H9 (cell line): Measurements from ENCODE around the gene MRPS27. TPM values are rescaled to one million over a fixed set of nuclear protein-coding genes. Genes with fewer than 3 reads are reported as not detected.

Experiments used
- DNase-seq: peaks from one replicate; pipeline ENCODE4 v3.0.0-alpha.2; 2017
- H2AFZ ChIP-seq: one replicate; pipeline ENCODE4 v1.6.1; 2013; ENCODE audit warnings: mild to moderate bottlenecking, low read length, control low read depth, moderate library complexity
- H2AK5ac ChIP-seq: 2 replicates; pipeline ENCODE4 v1.6.1; 2013; ENCODE audit warnings: low read length, control low read depth, mixed read lengths; ENCODE audit not compliant: insufficient read length
- H2BK120ac ChIP-seq: one replicate; pipeline ENCODE4 v1.6.1; 2013; ENCODE audit warnings: low read depth, mild to moderate bottlenecking, low read length, control low read depth, inconsistent platforms; ENCODE audit not compliant: poor library complexity, severe bottlenecking
- H2BK12ac ChIP-seq: 2 replicates; pipeline ENCODE4 v1.6.1; 2013; ENCODE audit warnings: low read length, control low read depth, mixed read lengths, low read depth; ENCODE audit not compliant: insufficient read length
- H2BK15ac ChIP-seq: 2 replicates; pipeline ENCODE4 v1.6.1; 2013; ENCODE audit warnings: low read depth, low read length, control low read depth
- H2BK20ac ChIP-seq: one replicate; pipeline ENCODE4 v1.6.1; 2013; ENCODE audit warnings: low read depth, mild to moderate bottlenecking, low read length, control low read depth, inconsistent platforms; ENCODE audit not compliant: poor library complexity, severe bottlenecking
- H2BK5ac ChIP-seq: 2 replicates; pipeline ENCODE4 v1.6.1; 2013; ENCODE audit warnings: low read length, control low read depth, mixed read lengths; ENCODE audit not compliant: insufficient read length
- H3K14ac ChIP-seq: 2 replicates; pipeline ENCODE4 v1.6.1; 2013; ENCODE audit warnings: low read length, control low read depth; ENCODE audit not compliant: insufficient read depth
- H3K18ac ChIP-seq: 2 replicates; pipeline ENCODE4 v1.6.1; 2013; ENCODE audit warnings: low read depth, mild to moderate bottlenecking, mixed read lengths, low read length, control low read depth; ENCODE audit not compliant: insufficient read length
- H3K23ac ChIP-seq: 2 replicates; pipeline ENCODE4 v1.6.1; 2013; ENCODE audit warnings: low read length, control low read depth, mixed read lengths, low read depth; ENCODE audit not compliant: insufficient read length
- H3K23me2 ChIP-seq: 2 replicates; pipeline ENCODE4 v1.6.1; 2013; ENCODE audit warnings: low read depth, mild to moderate bottlenecking, mixed read lengths, low read length, control low read depth; ENCODE audit not compliant: insufficient read length, poor library complexity, severe bottlenecking
- H3K27ac ChIP-seq: 2 replicates; pipeline ENCODE4 v1.5.1; 2013; ENCODE audit warnings: low read length, control low read depth, mixed read lengths, low read depth; ENCODE audit not compliant: insufficient read length
- H3K27me3 ChIP-seq: 2 replicates; pipeline ENCODE4 v1.6.1; 2013; ENCODE audit warnings: low read length, control low read depth, inconsistent platforms; ENCODE audit not compliant: insufficient read depth
- H3K4ac ChIP-seq: 2 replicates; pipeline ENCODE4 v1.6.1; 2013; ENCODE audit warnings: low read depth, mild to moderate bottlenecking, control low read depth, inconsistent platforms, low read length, moderate library complexity
- H3K4me1 ChIP-seq: 2 replicates; pipeline ENCODE4 v1.6.1; 2013; ENCODE audit warnings: low read length, control low read depth, inconsistent platforms; ENCODE audit not compliant: insufficient read depth
- H3K4me2 ChIP-seq: 2 replicates; pipeline ENCODE4 v1.6.1; 2013; ENCODE audit warnings: low read length, control low read depth, mixed read lengths; ENCODE audit not compliant: insufficient read length, insufficient read depth
- H3K56ac ChIP-seq: 2 replicates; pipeline ENCODE4 v1.6.1; 2013; ENCODE audit warnings: low read depth, mild to moderate bottlenecking, mixed read lengths, low read length, control low read depth; ENCODE audit not compliant: insufficient read length
- H3K79me1 ChIP-seq: 2 replicates; pipeline ENCODE4 v1.6.1; 2013; ENCODE audit warnings: low read depth, mild to moderate bottlenecking, moderate library complexity, low read length, control low read depth, inconsistent platforms; ENCODE audit not compliant: insufficient read depth, poor library complexity, severe bottlenecking
- H3K79me2 ChIP-seq: 2 replicates; pipeline ENCODE4 v1.6.1; 2013; ENCODE audit warnings: low read length, control low read depth, inconsistent platforms; ENCODE audit not compliant: insufficient read depth
- H3K9ac ChIP-seq: 2 replicates; pipeline ENCODE4 v1.6.1; 2013; ENCODE audit warnings: low read length, control low read depth, mixed read lengths; ENCODE audit not compliant: insufficient read length; ENCODE audit errors: extremely low read depth
- H3K9me3 ChIP-seq: one replicate; pipeline ENCODE4 v1.6.1; 2013; ENCODE audit warnings: low read depth, low read length, inconsistent platforms; ENCODE audit not compliant: control insufficient read depth
- H3T11ph ChIP-seq: one replicate; pipeline ENCODE4 v1.6.1; 2013; ENCODE audit warnings: mild to moderate bottlenecking, low read length, control low read depth, inconsistent platforms
- H4K20me1 ChIP-seq: one replicate; pipeline ENCODE4 v1.6.1; 2013; ENCODE audit not compliant: control insufficient read depth, insufficient read length, insufficient read depth
- H4K5ac ChIP-seq: 2 replicates; pipeline ENCODE4 v1.6.1; 2013; ENCODE audit warnings: low read depth, mild to moderate bottlenecking, mixed read lengths, low read length, control low read depth; ENCODE audit not compliant: insufficient read length
- H4K8ac ChIP-seq: replicated peaks from 2 replicates; pipeline ENCODE4 v1.6.1; 2013; ENCODE audit warnings: low read length, control low read depth, mixed read lengths, low read depth; ENCODE audit not compliant: insufficient read length
- H4K91ac ChIP-seq: 2 replicates; pipeline ENCODE4 v1.6.1; 2013; ENCODE audit warnings: low read depth, mild to moderate bottlenecking, moderate library complexity, mixed read lengths, low read length, control low read depth; ENCODE audit not compliant: insufficient read length
- H3K27ac Mint-ChIP-seq, 3 experiments: 2 replicates in 2 of 3; 3 replicates in 1 of 3; pipeline ENCODE4 v1.8.0; 2020 to 2021; ENCODE audit warnings: mixed read lengths in 3 of 3, mild to moderate bottlenecking in 1 of 3, moderate library complexity in 1 of 3
- H3K27me3 Mint-ChIP-seq: 2 replicates; pipeline ENCODE4 v1.8.0; 2021; ENCODE audit warnings: low read depth, mild to moderate bottlenecking, moderate library complexity, mixed read lengths
- H3K36me3 Mint-ChIP-seq, 3 experiments: 2 replicates in 2 of 3; 3 replicates in 1 of 3; pipeline ENCODE4 v1.8.0; 2020 to 2021; ENCODE audit warnings: low read depth in 3 of 3, mixed read lengths in 3 of 3; ENCODE audit not compliant: insufficient read depth in 1 of 3
- H3K4me1 Mint-ChIP-seq, 2 experiments: 2 replicates each; pipeline ENCODE4 v1.8.0; 2020; ENCODE audit warnings: mixed read lengths in 2 of 2
- H3K4me3 Mint-ChIP-seq, 2 experiments: 2 replicates in 1 of 2; 3 replicates in 1 of 2; pipeline ENCODE4 v1.8.0; 2020 to 2021; ENCODE audit warnings: mild to moderate bottlenecking in 2 of 2, mixed read lengths in 2 of 2, moderate library complexity in 1 of 2
- H3K9me3 Mint-ChIP-seq, 2 experiments: 2 replicates in 1 of 2; 3 replicates in 1 of 2; pipeline ENCODE4 v1.8.0; 2020; ENCODE audit warnings: mild to moderate bottlenecking in 2 of 2, mixed read lengths in 2 of 2, moderate library complexity in 1 of 2
- CTCF ChIP-seq: fragments of 200-600 bp; sonication (generic); conservative IDR thresholded peaks from 3 replicates; pipeline ENCODE4 v1.8.0; 2021; ENCODE audit warnings: antibody characterized with exemption, mild to moderate bottlenecking
- WGBS: extraction: QIAGEN DNeasy Blood & Tissue Kit; methylation state at CpG from one replicate; pipeline ENCODE4 v1.1.7; 2013; ENCODE audit warnings: missing lambda C conversion rate, low lambda C conversion rate, mixed read lengths; ENCODE audit not compliant: insufficient read length; ENCODE audit errors: extremely low coverage; 5-methylcytosine and 5-hydroxymethylcytosine counted together
- total RNA-seq: library from RNA; stranded (reverse); gene quantifications from 2 replicates; pipeline ENCODE4 v1.2.1, GENCODE V29; 2021

The MRPS27 gene
- total RNA-seq, 1 experiment from 2014 or later = 83.3 TPM

DNA sequence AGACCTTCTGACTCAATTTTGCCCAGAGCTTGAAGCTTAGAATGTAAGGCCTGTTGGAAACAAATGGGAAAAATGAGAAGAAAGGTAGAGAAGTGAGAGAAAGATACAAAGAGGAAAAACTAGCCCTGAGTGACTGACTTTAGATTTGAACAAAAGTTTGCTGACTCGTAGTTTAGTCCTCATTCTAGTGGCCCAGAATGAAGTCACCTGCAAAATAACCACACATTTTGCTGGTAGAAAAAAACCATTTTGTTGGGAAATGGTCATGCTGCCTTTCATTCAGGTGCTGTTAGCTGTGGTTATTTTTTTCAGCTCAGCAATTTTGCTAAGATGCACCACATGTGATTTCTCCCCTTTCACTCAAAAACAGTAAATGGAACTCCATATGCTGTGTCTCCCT lies 98.9 kb downstream of the MRPS27 start:
- H3K27ac ChIP-seq = no peak overlapping the region
- no peak overlapping the region for H2BK5ac ChIP-seq
- DNase-seq = no peak
- Mint-ChIP-seq H3K4me3 (no peak overlapping the region), H3K36me3 (peaks cover 48 to 80% (median 72%) of the 10 kb centered on the region in 3 experiments; a peak in 6 of 7 replicates), H3K4me1 (peaks cover 4 to 5% of the 10 kb centered on the region in 2 experiments; a peak in 2 of 4 replicates), H3K9me3 (no peaks in the 10 kb centered on the region), H3K27ac (no peak overlapping the region), H3K27me3 (no peaks in the 10 kb centered on the region)
- no peaks in the 10 kb centered on the region for H3K27me3 ChIP-seq
- no peak overlapping the region for H2AK5ac ChIP-seq
- no peaks in the 10 kb centered on the region for H3K23me2 ChIP-seq
- no peaks in the 10 kb centered on the region for H3K79me1 ChIP-seq
- H3K9ac ChIP-seq = no peak overlapping the region
- H4K20me1 ChIP-seq = no peaks in the 10 kb centered on the region
- H4K8ac ChIP-seq = no peak overlapping the region
- no peak for TF ChIP-seq CTCF
- no CpG with 5 or more reads among the region's 1 CpG for WGBS
- no peak overlapping the region for H3T11ph ChIP-seq
- H2BK15ac ChIP-seq = no peak overlapping the region
- no peaks in the 10 kb centered on the region for H3K79me2 ChIP-seq
- no peak overlapping the region for H2AFZ ChIP-seq
- H3K4me1 ChIP-seq = no peaks in the 10 kb centered on the region
- no peak overlapping the region for H2BK20ac ChIP-seq
- no peaks in the 10 kb centered on the region for H3K9me3 ChIP-seq
- no peak overlapping the region for H2BK12ac ChIP-seq
- no peak overlapping the region for H2BK120ac ChIP-seq
- no peak overlapping the region for H4K91ac ChIP-seq
- H3K4ac ChIP-seq = no peak overlapping the region
- H4K5ac ChIP-seq = no peak overlapping the region
- H3K18ac ChIP-seq = no peak overlapping the region
- no peak overlapping the region for H3K56ac ChIP-seq
- H3K23ac ChIP-seq = no peak overlapping the region
- H3K14ac ChIP-seq = no peak overlapping the region
- no peak overlapping the region for H3K4me2 ChIP-seq
